Prostate gland (tissue), 2 donors: ENCODE results near the gene CYP11A1. TPM values are rescaled to one million over a fixed set of nuclear protein-coding genes. Genes with fewer than 3 reads are reported as not detected.

Experiments used
- DNase-seq: peaks from one replicate; pipeline ENCODE4 v3.0.0-alpha.2; 2019; ENCODE audit warnings: low spot score
- H3K27ac ChIP-seq, 2 donors: fragments of 200-600 bp; sonication (generic); 2 replicates each; pipeline ENCODE4 v1.5.1; 2017 to 2019
- H3K27me3 ChIP-seq: fragments of 200-600 bp; sonication (generic); replicated peaks from 2 replicates; pipeline ENCODE4 v1.5.1; 2019; ENCODE audit not compliant: insufficient read depth
- H3K36me3 ChIP-seq, 2 donors: fragments of 200-600 bp; sonication (generic); 1 replicate in 1 of 2; 2 replicates in 1 of 2; pipeline versions ENCODE4 v1.5.1 to v1.8.1; 2017 to 2019
- H3K4me1 ChIP-seq: fragments of 200-600 bp; sonication (generic); replicated peaks from 2 replicates; pipeline ENCODE4 v1.5.1; 2019
- H3K4me3 ChIP-seq, 2 donors: fragments of 200-600 bp; sonication (generic); 2 replicates each; pipeline ENCODE4 v1.5.1; 2017 to 2019
- H3K9me3 ChIP-seq: fragments of 200-600 bp; sonication (generic); 2 replicates; pipeline ENCODE4 v1.5.1; 2017
- POLR2A ChIP-seq: fragments of 450-650 bp; IDR thresholded peaks from one replicate; pipeline ENCODE4 v1.6.1; 2016; ENCODE audit warnings: antibody characterized with exemption, mild to moderate bottlenecking
- POLR2AphosphoS5 ChIP-seq: sonication (generic); formaldehyde crosslinking; IDR thresholded peaks from one replicate; pipeline ENCODE4 v1.6.1; 2017; ENCODE audit warnings: antibody characterized with exemption
- WGBS: methylation state at CpG from one replicate; pipeline ENCODE4 v1.1.5; 2018; 5-methylcytosine and 5-hydroxymethylcytosine counted together
- intact Hi-C: fragments of 100-400 bp; cut with DNase I; formaldehyde crosslinking; loops from one replicate; pipeline ENCODE4 v1.14.2; 2022
- total RNA-seq, 2 donors: library from RNA; depleted of rRNA; stranded (reverse); fragments of >200 nt; gene quantifications; one replicate each; pipeline ENCODE4 v1.1.0, GENCODE V29; 2016
- TF ChIP-seq, protein P1 (sequence below), 4 experiments: fragments of 200-600 bp in 2 of 4; fragments of 450-650 bp in 2 of 4; sonication (generic) in 2 of 4; IDR thresholded peaks; 1 replicate in 3 of 4; 2 replicates in 1 of 4; pipeline ENCODE4 v1.5.1; 2016 to 2019; ENCODE audit warnings: antibody characterized with exemption in 4 of 4, mild to moderate bottlenecking in 2 of 4, moderate library complexity in 2 of 4

CYP11A1 gene
- total RNA-seq, 2 donors from 2014 or later = 0.87 to 45.9 TPM

DNA sequence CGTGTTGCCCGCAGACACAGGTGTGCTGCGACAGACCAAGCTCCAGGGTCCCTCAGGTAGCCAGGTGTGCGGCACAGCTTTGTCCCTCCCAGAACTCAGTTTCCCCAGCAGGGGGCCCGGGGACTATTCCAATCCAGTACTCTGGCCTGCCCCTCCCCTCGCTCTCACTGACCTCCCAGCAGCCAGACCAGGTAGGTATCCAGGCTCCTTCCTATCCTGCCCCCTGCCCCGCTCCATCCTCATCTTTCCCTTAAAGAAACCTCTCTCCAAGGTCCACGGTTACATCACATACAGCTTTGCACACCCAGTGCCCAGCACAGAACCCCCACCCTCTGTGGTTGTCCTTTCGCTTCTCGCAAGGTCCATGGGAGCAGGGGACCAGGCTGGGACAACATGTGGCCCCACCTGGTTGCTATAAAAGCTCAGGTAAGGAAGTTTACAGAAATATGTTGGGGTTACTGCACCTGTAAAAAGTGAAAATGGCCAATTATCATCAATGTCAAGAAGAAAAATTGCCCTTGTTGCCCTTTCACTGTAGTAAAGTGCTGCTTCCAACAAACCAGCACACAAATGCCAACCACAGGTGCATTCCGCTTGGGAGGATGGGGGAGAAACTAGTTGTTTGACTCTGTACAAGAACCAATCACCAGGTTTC lies 7.3 kb upstream of the CYP11A1 start:
- TF ChIP-seq POLR2A (no peak), POLR2AphosphoS5 (no peak)
- TF ChIP-seq, protein P1, sequence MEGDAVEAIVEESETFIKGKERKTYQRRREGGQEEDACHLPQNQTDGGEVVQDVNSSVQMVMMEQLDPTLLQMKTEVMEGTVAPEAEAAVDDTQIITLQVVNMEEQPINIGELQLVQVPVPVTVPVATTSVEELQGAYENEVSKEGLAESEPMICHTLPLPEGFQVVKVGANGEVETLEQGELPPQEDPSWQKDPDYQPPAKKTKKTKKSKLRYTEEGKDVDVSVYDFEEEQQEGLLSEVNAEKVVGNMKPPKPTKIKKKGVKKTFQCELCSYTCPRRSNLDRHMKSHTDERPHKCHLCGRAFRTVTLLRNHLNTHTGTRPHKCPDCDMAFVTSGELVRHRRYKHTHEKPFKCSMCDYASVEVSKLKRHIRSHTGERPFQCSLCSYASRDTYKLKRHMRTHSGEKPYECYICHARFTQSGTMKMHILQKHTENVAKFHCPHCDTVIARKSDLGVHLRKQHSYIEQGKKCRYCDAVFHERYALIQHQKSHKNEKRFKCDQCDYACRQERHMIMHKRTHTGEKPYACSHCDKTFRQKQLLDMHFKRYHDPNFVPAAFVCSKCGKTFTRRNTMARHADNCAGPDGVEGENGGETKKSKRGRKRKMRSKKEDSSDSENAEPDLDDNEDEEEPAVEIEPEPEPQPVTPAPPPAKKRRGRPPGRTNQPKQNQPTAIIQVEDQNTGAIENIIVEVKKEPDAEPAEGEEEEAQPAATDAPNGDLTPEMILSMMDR (IDR thresholded peaks at IDR 0.05) = no peak
- intact Hi-C loops = loop anchor here (5.0 to 10.0 kb wide), 5 partner anchors 113 to 580 kb away; partner anchors contain the start of gene RPP25
- 15% methylated on average over 11 of the region's 11 CpGs for WGBS
- no peaks in the 10 kb centered on the region for H3K27me3 ChIP-seq
- H3K9me3 ChIP-seq = no peaks in the 10 kb centered on the region
- no peak for DNase-seq
- H3K36me3 ChIP-seq = no peaks in the 10 kb centered on the region
- H3K27ac ChIP-seq = no peak overlapping the region
- peak overlapping the region in 1 of 2 donors; percentile 46 for H3K4me3 ChIP-seq
- H3K4me1 ChIP-seq = no peaks in the 10 kb centered on the region

DNA sequence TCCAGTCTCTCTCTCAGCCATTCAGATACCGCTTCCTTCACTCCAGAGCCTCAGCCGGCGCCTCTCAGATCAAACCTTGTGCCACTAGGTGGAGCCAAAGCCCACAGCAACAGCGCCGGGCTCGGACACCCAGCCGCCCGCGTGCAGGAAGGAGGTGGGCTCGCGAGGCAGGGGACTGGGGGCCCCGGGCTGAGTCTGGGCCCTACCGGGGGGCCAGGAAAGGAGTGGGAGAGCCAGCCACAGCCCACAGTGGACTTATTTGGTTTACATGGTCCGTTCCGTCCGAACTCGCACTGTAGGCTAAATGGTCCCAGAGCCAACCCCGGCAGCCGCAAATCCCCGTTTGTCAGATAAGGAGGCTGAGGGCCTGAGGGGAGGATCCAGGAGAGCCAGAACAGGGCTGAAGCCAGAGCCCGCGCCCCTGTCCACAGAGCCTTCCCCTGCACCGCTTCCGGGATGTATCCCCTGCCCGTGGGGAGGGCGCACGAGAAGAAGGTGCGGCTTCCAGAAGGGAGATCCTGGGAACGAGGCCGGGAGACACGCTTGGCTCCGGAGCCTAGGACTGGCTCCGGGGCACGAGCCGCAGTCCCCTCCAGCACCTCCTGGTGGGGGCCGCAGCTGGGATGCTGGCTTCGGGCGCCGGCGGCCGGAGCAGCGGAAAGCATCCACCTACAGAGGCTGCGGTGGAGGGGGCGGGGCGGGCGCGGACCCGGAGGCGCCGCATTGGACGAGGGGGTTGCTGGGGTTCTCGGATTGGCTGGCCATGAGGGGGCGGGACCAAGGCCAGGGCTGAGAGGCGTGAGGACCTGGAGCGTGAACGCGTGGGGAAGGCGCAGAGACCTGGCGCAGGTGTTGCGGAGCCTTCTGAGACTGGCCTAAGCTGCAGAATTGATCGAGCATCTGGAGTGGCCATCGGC lies 6.5 kb upstream of the CYP11A1 start:
- peak; percentile 93 for DNase-seq
- no peaks in the 10 kb centered on the region for H3K36me3 ChIP-seq
- WGBS = 1% methylated on average over 61 of the region's 62 CpGs
- intact Hi-C loops = loop anchor here (2.0 to 10.0 kb wide), 6 partner anchors 65 to 581 kb away; partner anchors contain the start of gene RPP25
- H3K4me1 ChIP-seq = no peaks in the 10 kb centered on the region
- TF ChIP-seq, protein P1 (IDR thresholded peaks at IDR 0.05) = peak; percentile 59 to 90 (median 80)
- TF ChIP-seq POLR2A (no peak), POLR2AphosphoS5 (peak; percentile 30)
- H3K9me3 ChIP-seq = no peaks in the 10 kb centered on the region
- H3K27me3 ChIP-seq = no peaks in the 10 kb centered on the region
- peak overlapping the region in 1 of 2 donors; percentile 7 for H3K27ac ChIP-seq
- H3K4me3 ChIP-seq = peak overlapping the region; percentile 43 to 46

DNA sequence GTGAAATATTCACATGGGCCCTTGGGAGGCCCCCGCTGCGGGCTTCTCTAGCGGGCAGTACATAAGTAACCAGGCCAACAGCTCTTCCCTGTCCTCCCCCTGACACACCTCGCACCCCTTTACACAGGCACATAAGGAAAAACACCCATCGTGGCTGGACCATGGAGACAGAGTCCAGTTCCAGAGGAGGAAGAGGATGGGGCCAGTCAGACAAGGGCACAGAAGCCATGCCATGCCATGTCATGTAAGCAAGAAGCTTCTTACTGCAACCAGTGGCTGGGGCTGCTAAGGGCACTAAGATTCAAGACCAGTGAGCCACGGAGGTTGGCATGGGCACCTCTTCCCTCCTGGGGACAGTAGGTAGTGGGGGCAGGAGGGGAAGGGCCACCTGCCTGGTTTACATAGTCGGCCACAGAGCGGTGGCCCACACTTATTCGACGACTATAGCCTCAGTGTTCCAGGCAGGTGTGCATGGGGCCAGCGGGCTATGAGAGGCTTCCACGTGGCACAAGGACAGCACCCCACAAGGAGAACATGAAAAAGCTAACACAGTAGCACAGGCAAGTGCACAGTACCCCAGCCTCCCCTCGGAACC lies 5.7 kb upstream of the CYP11A1 start:
- Histone ChIP-seq H3K4me1 (no peaks in the 10 kb centered on the region), H3K27me3 (no peaks in the 10 kb centered on the region), H3K27ac (no peak overlapping the region), H3K36me3 (no peaks in the 10 kb centered on the region), H3K9me3 (no peaks in the 10 kb centered on the region), H3K4me3 (no peak overlapping the region)
- intact Hi-C loops = loop anchor here (2.0 to 10.0 kb wide), 6 partner anchors 66 to 582 kb away; partner anchors contain the start of gene RPP25
- WGBS = 66% methylated on average over 12 of the region's 13 CpGs
- no peak for TF ChIP-seq POLR2A
- TF ChIP-seq POLR2AphosphoS5 = no peak
- TF ChIP-seq, protein P1 (IDR thresholded peaks at IDR 0.05) = no peak
- DNase-seq = no peak

DNA sequence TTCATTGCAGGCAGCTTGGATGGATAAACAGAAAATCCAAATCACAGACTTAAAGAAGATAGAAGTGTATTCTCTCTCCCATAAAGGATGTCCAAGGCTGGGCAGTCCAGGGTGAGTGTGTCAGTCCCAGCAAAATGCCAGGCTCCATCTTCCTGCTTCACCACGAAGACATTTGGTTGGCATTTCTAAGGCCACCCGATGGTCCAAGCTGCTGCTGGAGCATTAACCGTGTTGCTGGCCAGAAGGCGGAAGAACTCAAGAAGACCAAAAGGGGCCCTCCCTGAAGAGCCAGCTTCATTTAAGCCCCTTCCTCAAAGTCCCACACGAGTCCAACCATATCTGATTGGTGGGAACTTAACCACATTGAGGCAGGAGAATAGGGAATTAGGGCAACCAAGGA lies 3.0 kb upstream of the CYP11A1 start:
- intact Hi-C loops = loop anchor here (5.0 to 10.0 kb wide), 5 partner anchors 117 to 584 kb away; partner anchors contain the start of gene RPP25
- WGBS = 77% methylated on average over 5 of the region's 5 CpGs

DNA sequence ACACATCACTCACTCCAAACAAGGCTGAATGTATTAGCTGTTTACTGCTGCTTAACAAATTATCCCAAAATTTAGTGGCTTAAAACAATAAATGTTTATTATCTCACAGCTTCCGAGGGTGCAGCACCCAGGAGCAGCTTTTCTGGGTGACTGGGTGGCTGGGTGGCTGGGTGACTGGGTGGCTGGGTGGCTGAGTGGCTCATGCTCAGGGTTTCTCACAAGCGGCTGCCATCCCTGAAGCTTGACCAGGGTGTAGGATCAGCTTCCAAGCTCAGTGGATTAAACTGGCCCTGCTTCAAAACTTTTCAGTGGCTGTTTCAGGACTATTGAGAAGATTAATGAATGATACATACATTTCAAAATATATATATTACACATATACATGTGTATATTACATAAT lies 2.3 kb upstream of the CYP11A1 start:
- H3K9me3 ChIP-seq = no peaks in the 10 kb centered on the region
- no peak overlapping the region for H3K27ac ChIP-seq
- intact Hi-C loops = loop anchor here (5.0 to 10.0 kb wide), 5 partner anchors 118 to 585 kb away; partner anchors contain the start of gene RPP25
- no peaks in the 10 kb centered on the region for H3K4me1 ChIP-seq
- no peak for DNase-seq
- H3K27me3 ChIP-seq = no peaks in the 10 kb centered on the region
- no peak overlapping the region for H3K4me3 ChIP-seq
- TF ChIP-seq POLR2AphosphoS5 (no peak), POLR2A (no peak)
- TF ChIP-seq, protein P1 (IDR thresholded peaks at IDR 0.05) = no peak
- H3K36me3 ChIP-seq = no peaks in the 10 kb centered on the region
- WGBS = 93% methylated on average over 2 of the region's 2 CpGs

More for the DNA sequence above, 3.0 kb upstream of the CYP11A1 start:
- Histone ChIP-seq H3K27me3 (no peaks in the 10 kb centered on the region), H3K4me1 (no peaks in the 10 kb centered on the region), H3K9me3 (no peaks in the 10 kb centered on the region), H3K4me3 (no peak overlapping the region), H3K27ac (no peak overlapping the region), H3K36me3 (no peaks in the 10 kb centered on the region)
- DNase-seq = no peak
- TF ChIP-seq POLR2AphosphoS5 (no peak), POLR2A (no peak)
